ENCODE measurements around the gene MAD1L1.

DNA sequence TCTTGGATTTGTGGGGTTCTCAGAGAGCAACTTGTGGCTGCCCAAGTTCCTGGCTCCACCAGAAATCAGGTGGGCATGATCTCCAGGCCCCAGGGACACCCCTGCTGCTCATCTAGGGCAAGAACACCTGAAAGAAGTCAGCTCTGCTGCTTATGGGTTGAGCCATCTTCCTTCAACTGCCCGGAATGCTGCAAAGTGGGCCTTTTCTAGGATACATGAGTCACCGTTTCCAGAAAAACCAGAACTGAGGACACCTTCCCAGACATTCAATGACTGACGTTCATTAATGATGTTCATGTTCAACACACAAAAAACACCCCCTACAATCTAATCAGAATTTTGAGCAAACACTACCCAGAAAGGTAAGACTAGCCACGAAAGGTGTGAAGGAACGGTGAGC lies 98.0 kb downstream of the MAD1L1 start:
- no peak for TF ChIP-seq EZH2 (IDR thresholded peaks at IDR 0.05; ENCODE audit: insufficient read depth, low read length)
- TF ChIP-seq, protein P1, sequence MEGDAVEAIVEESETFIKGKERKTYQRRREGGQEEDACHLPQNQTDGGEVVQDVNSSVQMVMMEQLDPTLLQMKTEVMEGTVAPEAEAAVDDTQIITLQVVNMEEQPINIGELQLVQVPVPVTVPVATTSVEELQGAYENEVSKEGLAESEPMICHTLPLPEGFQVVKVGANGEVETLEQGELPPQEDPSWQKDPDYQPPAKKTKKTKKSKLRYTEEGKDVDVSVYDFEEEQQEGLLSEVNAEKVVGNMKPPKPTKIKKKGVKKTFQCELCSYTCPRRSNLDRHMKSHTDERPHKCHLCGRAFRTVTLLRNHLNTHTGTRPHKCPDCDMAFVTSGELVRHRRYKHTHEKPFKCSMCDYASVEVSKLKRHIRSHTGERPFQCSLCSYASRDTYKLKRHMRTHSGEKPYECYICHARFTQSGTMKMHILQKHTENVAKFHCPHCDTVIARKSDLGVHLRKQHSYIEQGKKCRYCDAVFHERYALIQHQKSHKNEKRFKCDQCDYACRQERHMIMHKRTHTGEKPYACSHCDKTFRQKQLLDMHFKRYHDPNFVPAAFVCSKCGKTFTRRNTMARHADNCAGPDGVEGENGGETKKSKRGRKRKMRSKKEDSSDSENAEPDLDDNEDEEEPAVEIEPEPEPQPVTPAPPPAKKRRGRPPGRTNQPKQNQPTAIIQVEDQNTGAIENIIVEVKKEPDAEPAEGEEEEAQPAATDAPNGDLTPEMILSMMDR (IDR thresholded peaks at IDR 0.05; ENCODE audit: insufficient read depth, low read depth, low read length) = no peak
